GM12878 (cell line): ENCODE data around the gene ABL2.

Experiments
- CREB1 ChIP-seq: IDR thresholded peaks from 2 replicates; pipeline ENCODE4 v1.6.1; 2012; ENCODE audit warnings: low read depth, mild to moderate bottlenecking, inconsistent platforms
- CTCF ChIP-seq, 3 experiments: IDR thresholded peaks in 2 of 3; conservative IDR thresholded peaks in 1 of 3; 2 replicates each; pipeline ENCODE4 v1.5.1; 2011; ENCODE audit warnings: low read depth in 3 of 3, low read length in 3 of 3, mild to moderate bottlenecking in 3 of 3, control low read depth in 2 of 3, moderate library complexity in 2 of 3, inconsistent platforms in 1 of 3, mixed read lengths in 1 of 3; ENCODE audit not compliant: control insufficient read depth in 2 of 3, insufficient read depth in 1 of 3; ENCODE audit errors: extremely low read depth in 1 of 3
- EZH2 ChIP-seq: IDR thresholded peaks from 2 replicates; pipeline ENCODE4 v1.6.1; 2012; ENCODE audit warnings: low read depth, mild to moderate bottlenecking, control low read depth, inconsistent platforms, low read length, borderline replicate concordance; ENCODE audit not compliant: control insufficient read depth
- GATAD2B ChIP-seq: fragments of 450-650 bp; conservative IDR thresholded peaks from 2 replicates; pipeline ENCODE4 v1.6.1; 2017; ENCODE audit warnings: low read depth, mild to moderate bottlenecking, moderate library complexity
- NFIC ChIP-seq: IDR thresholded peaks from 2 replicates; pipeline ENCODE4 v1.6.1; 2012; ENCODE audit warnings: low read depth, mild to moderate bottlenecking, inconsistent platforms, low read length, moderate library complexity
- POLR2A ChIP-seq: IDR thresholded peaks from 2 replicates; pipeline ENCODE4 v1.6.1; 2011; ENCODE audit warnings: low read depth, mild to moderate bottlenecking, low read length
- POLR2AphosphoS2 ChIP-seq: IDR thresholded peaks from 2 replicates; pipeline ENCODE4 v1.6.1; 2011; ENCODE audit warnings: low read depth, mild to moderate bottlenecking, low read length, improper control_type of control experiment, moderate library complexity
- POLR2AphosphoS5 ChIP-seq: IDR thresholded peaks from 2 replicates; pipeline ENCODE4 v1.6.1; 2011; ENCODE audit warnings: mild to moderate bottlenecking, low read length, inconsistent platforms
- SMARCA5 ChIP-seq: fragments of 450-650 bp; IDR thresholded peaks from 2 replicates; pipeline ENCODE4 v1.6.1; 2017; ENCODE audit warnings: mild to moderate bottlenecking
- SRF ChIP-seq, 2 experiments: IDR thresholded peaks; 2 replicates each; pipeline ENCODE4 v1.6.1; 2011; ENCODE audit warnings: low read depth in 2 of 2, low read length in 2 of 2, mild to moderate bottlenecking in 1 of 2, moderate library complexity in 1 of 2
- TCF12 ChIP-seq: IDR thresholded peaks from 2 replicates; pipeline ENCODE4 v1.6.1; 2011; ENCODE audit warnings: low read depth, mild to moderate bottlenecking, low read length

- no peak for TF ChIP-seq CTCF (IDR thresholded peaks at IDR 0.05 in 2 of 3, conservative IDR thresholded peaks at IDR 0.05 in 1 of 3; ENCODE audit: control insufficient read depth in 2 of 3, extremely low read depth in 1 of 3, insufficient read depth in 1 of 3, low read depth in 3 of 3, low read length in 3 of 3)
- TF ChIP-seq POLR2AphosphoS5: no peak
- peak; percentile 70; the same call in 1 of the 2 replicates for TF ChIP-seq NFIC
- TF ChIP-seq POLR2A: no peak
- TF ChIP-seq POLR2AphosphoS2: no peak; the same call in 1 of the 2 replicates
- TF ChIP-seq SRF (IDR thresholded peaks at IDR 0.05; ENCODE audit: low read depth in 2 of 2, low read length in 2 of 2): no peak
- no peak for TF ChIP-seq CREB1
- no peak for TF ChIP-seq TCF12
- no peak for TF ChIP-seq EZH2
- no peak; the same call in 1 of the 2 replicates for TF ChIP-seq GATAD2B
- no peak for TF ChIP-seq SMARCA5
Measured at GRCh38 chr1:179080866-179081686, 148.4 kb downstream of the ABL2 start.
